Astrocyte (in vitro differentiated cells and primary cell): ENCODE measurements around the gene GAB1. TPM values are rescaled to one million over a fixed set of nuclear protein-coding genes. Genes with fewer than 3 reads are reported as not detected.
A peak's percentile ranks its signal among the peaks of the same experiment; 100 is the strongest.

Experiments
- DNase-seq: peaks from one replicate; pipeline ENCODE4 v3.0.0-alpha.2; 2010; ENCODE audit warnings: low read depth
- FAIRE-seq: peaks from 2 replicates; lab custom pipeline; 2011; peaks lifted over from hg19 to GRCh38; lab: Jason Lieb, UNC
- H2AFZ ChIP-seq: 2 replicates; pipeline ENCODE4 v1.6.0; 2012; ENCODE audit warnings: low read depth, low read length, inconsistent platforms
- H3K27ac ChIP-seq: 2 replicates; pipeline ENCODE4 v1.5.1; 2011; ENCODE audit warnings: low read depth, low read length, inconsistent platforms
- H3K27me3 ChIP-seq: 2 replicates; pipeline ENCODE4 v1.6.0; 2011; ENCODE audit warnings: low read length, inconsistent platforms; ENCODE audit not compliant: insufficient read depth
- H3K36me3 ChIP-seq: 2 replicates; pipeline ENCODE4 v1.5.1; 2011; ENCODE audit warnings: low read length, inconsistent platforms; ENCODE audit not compliant: insufficient read depth
- H3K4me1 ChIP-seq: 2 replicates; pipeline ENCODE4 v1.5.1; 2011; ENCODE audit warnings: low read length, inconsistent platforms; ENCODE audit not compliant: insufficient read depth
- H3K4me2 ChIP-seq: 2 replicates; pipeline ENCODE4 v1.6.0; 2012; ENCODE audit warnings: low read length, inconsistent platforms
- H3K4me3 ChIP-seq: 2 replicates; pipeline ENCODE4 v1.5.1; 2011; ENCODE audit warnings: low read depth, mild to moderate bottlenecking, low read length, inconsistent platforms; ENCODE audit not compliant: insufficient read depth
- H3K79me2 ChIP-seq: 2 replicates; pipeline ENCODE4 v1.6.0; 2012; ENCODE audit warnings: mild to moderate bottlenecking, low read length, inconsistent platforms; ENCODE audit not compliant: insufficient read depth
- H3K9ac ChIP-seq: 2 replicates; pipeline ENCODE4 v1.6.0; 2012; ENCODE audit warnings: mild to moderate bottlenecking, low read length, inconsistent platforms
- H3K9me3 ChIP-seq: 2 replicates; pipeline ENCODE4 v1.5.1; 2012; ENCODE audit warnings: low read depth, mild to moderate bottlenecking, low read length, inconsistent platforms; ENCODE audit not compliant: insufficient read depth
- H4K20me1 ChIP-seq: 2 replicates; pipeline ENCODE4 v1.6.0; 2012; ENCODE audit warnings: low read length, inconsistent platforms; ENCODE audit not compliant: insufficient read depth
- H3K27ac Mint-ChIP-seq: one replicate; pipeline ENCODE4 v1.8.0; 2021; ENCODE audit warnings: mild to moderate bottlenecking, mixed read lengths; ENCODE audit not compliant: unreplicated experiment
- H3K27me3 Mint-ChIP-seq: one replicate; pipeline ENCODE4 v1.8.0; 2021; ENCODE audit warnings: low read depth, mixed read lengths; ENCODE audit not compliant: unreplicated experiment
- H3K36me3 Mint-ChIP-seq: one replicate; pipeline ENCODE4 v1.8.0; 2021; ENCODE audit warnings: low read depth, mixed read lengths; ENCODE audit not compliant: unreplicated experiment
- H3K4me1 Mint-ChIP-seq: one replicate; pipeline ENCODE4 v1.8.0; 2021; ENCODE audit warnings: low read depth, mixed read lengths; ENCODE audit not compliant: unreplicated experiment
- H3K4me3 Mint-ChIP-seq: one replicate; pipeline ENCODE4 v1.8.0; 2021; ENCODE audit warnings: mild to moderate bottlenecking, moderate library complexity, mixed read lengths; ENCODE audit not compliant: unreplicated experiment
- H3K9me3 Mint-ChIP-seq: one replicate; pipeline ENCODE4 v1.8.0; 2021; ENCODE audit warnings: mild to moderate bottlenecking, mixed read lengths; ENCODE audit not compliant: unreplicated experiment
- CTCF ChIP-seq: IDR thresholded peaks from 2 replicates; pipeline ENCODE4 v1.5.1; 2011; ENCODE audit warnings: low read depth, mild to moderate bottlenecking, inconsistent platforms, low read length, moderate library complexity; ENCODE audit not compliant: insufficient read depth
- EZH2 ChIP-seq: IDR thresholded peaks from 2 replicates; pipeline ENCODE4 v1.6.1; 2012; ENCODE audit warnings: mild to moderate bottlenecking, low read length, inconsistent platforms; ENCODE audit not compliant: insufficient read depth
- total RNA-seq: library from RNA; stranded (reverse); gene quantifications from 2 replicates; pipeline ENCODE4 v1.2.1, GENCODE V29; 2021

The GAB1 gene
- total RNA-seq, 1 donor from 2014 or later, result 12.4 TPM

GRCh38 chr4:143513314-143514168, 176.9 kb downstream of the GAB1 start, which contains the start of gene SMARCA5:
Gene SMARCA5, plus strand, starts transcription at chr4:143513702. Its CDS starts 223 bp downstream, at chr4:143513925.
- Histone ChIP-seq H3K4me2 (peak within 1 kb of the TSS; percentile 89), H3K36me3 (peaks cover 6% of the 10 kb centered on the region), H3K27ac (peak within 1 kb of the TSS; percentile 99), H3K27me3 (peaks cover 11% of the 10 kb centered on the region), H3K9me3 (no peaks in the 10 kb centered on the region), H2AFZ (peak within 1 kb of the TSS; percentile 96), H3K4me3 (peak within 1 kb of the TSS; percentile 99), H3K4me1 (peaks cover 13% of the 10 kb centered on the region), H3K9ac (peak within 1 kb of the TSS; percentile 97), H4K20me1 (peaks cover 42% of the 10 kb centered on the region), H3K79me2 (peaks cover 52% of the 10 kb centered on the region)
- no peak for TF ChIP-seq EZH2
- no peak for TF ChIP-seq CTCF
- Mint-ChIP-seq H3K4me3 (peak within 1 kb of the TSS; percentile 98), H3K27me3 (no peaks in the 10 kb centered on the region), H3K4me1 (peaks cover 9% of the 10 kb centered on the region), H3K9me3 (no peaks in the 10 kb centered on the region), H3K27ac (peak within 1 kb of the TSS; percentile 98), H3K36me3 (no peaks in the 10 kb centered on the region)
- FAIRE-seq (peak; percentile 97), DNase-seq (peak; percentile 93)

- H3K9me3 ChIP-seq, result no peaks in the 10 kb centered on the region
- H3K4me2 ChIP-seq, result peak overlapping the region; percentile 89
- H3K79me2 ChIP-seq, result peaks cover 58% of the 10 kb centered on the region
- H3K27ac ChIP-seq, result peak overlapping the region; percentile 99
- H3K9ac ChIP-seq, result peak overlapping the region; percentile 97
- Mint-ChIP-seq H3K9me3 (no peaks in the 10 kb centered on the region), H3K27me3 (no peaks in the 10 kb centered on the region), H3K4me1 (peaks cover 9% of the 10 kb centered on the region), H3K36me3 (no peaks in the 10 kb centered on the region), H3K4me3 (peak overlapping the region; percentile 98), H3K27ac (peak overlapping the region; percentile 98)
- DNase-seq (no peak), FAIRE-seq (no peak)
- H3K27me3 ChIP-seq, result peaks cover 11% of the 10 kb centered on the region
- H3K4me1 ChIP-seq, result peaks cover 13% of the 10 kb centered on the region
- H4K20me1 ChIP-seq, result peaks cover 47% of the 10 kb centered on the region
- H2AFZ ChIP-seq, result peak overlapping the region; percentile 96
- no peak for TF ChIP-seq CTCF
- no peak for TF ChIP-seq EZH2
- peaks cover 7% of the 10 kb centered on the region for H3K36me3 ChIP-seq
- peak overlapping the region; percentile 99 for H3K4me3 ChIP-seq
Observed at GRCh38 chr4:143514169-143514495, 177.5 kb downstream of the GAB1 start.

- Histone ChIP-seq H2AFZ (peak overlapping the region; percentile 96), H3K79me2 (peaks cover 62% of the 10 kb centered on the region), H3K4me3 (peak overlapping the region; percentile 99), H3K27me3 (peaks cover 11% of the 10 kb centered on the region), H3K36me3 (peaks cover 10% of the 10 kb centered on the region), H3K9me3 (no peaks in the 10 kb centered on the region), H4K20me1 (peaks cover 51% of the 10 kb centered on the region), H3K4me1 (peaks cover 13% of the 10 kb centered on the region), H3K27ac (peak overlapping the region; percentile 99), H3K4me2 (peak overlapping the region; percentile 89), H3K9ac (peak overlapping the region; percentile 97)
- H3K9me3 Mint-ChIP-seq, result no peaks in the 10 kb centered on the region
- no peaks in the 10 kb centered on the region for H3K36me3 Mint-ChIP-seq
- peak overlapping the region; percentile 98 for H3K4me3 Mint-ChIP-seq
- no peak for FAIRE-seq
- H3K27ac Mint-ChIP-seq, result peak overlapping the region; percentile 98
- DNase-seq, result peak; percentile 54
- no peak for TF ChIP-seq CTCF
- no peak for TF ChIP-seq EZH2
- peaks cover 10% of the 10 kb centered on the region for H3K4me1 Mint-ChIP-seq
- H3K27me3 Mint-ChIP-seq, result no peaks in the 10 kb centered on the region
Observed at GRCh38 chr4:143514497-143514896, 177.8 kb downstream of the GAB1 start.
